Uterus (tissue), 4 donors: Measurements from ENCODE around the gene VWA8. TPM values are rescaled to one million over a fixed set of nuclear protein-coding genes. Genes with fewer than 3 reads are reported as not detected.

Experiments used
- DNase-seq, 2 donors: peaks; one replicate each; pipeline ENCODE4 v3.0.0-alpha.2; 2019 to 2020
- H3K27ac ChIP-seq, 2 donors: fragments of 200-600 bp; sonication (generic); 1 replicate in 1 of 2; 2 replicates in 1 of 2; pipeline ENCODE4 v1.5.1; 2016 to 2018
- H3K27me3 ChIP-seq, 2 donors: fragments of 200-600 bp; sonication (generic); one replicate each; pipeline ENCODE4 v1.5.1; 2018 to 2019; ENCODE audit warnings: control low read depth in 1 of 2
- H3K36me3 ChIP-seq, 2 donors: fragments of 200-600 bp; sonication (generic); one replicate each; pipeline ENCODE4 v1.5.1; 2019; ENCODE audit warnings: control low read depth in 1 of 2
- H3K4me1 ChIP-seq, 2 donors: fragments of 200-600 bp; sonication (generic); one replicate each; pipeline ENCODE4 v1.5.1; 2018 to 2019; ENCODE audit warnings: control low read depth in 1 of 2
- H3K4me3 ChIP-seq, 2 donors: fragments of 200-600 bp; sonication (generic); 1 replicate in 1 of 2; 2 replicates in 1 of 2; pipeline ENCODE4 v1.5.1; 2018 to 2019; ENCODE audit warnings: mild to moderate bottlenecking in 1 of 2
- H3K9me3 ChIP-seq, 2 donors: fragments of 200-600 bp; sonication (generic); one replicate each; pipeline ENCODE4 v1.5.1; 2019; ENCODE audit warnings: control low read depth in 1 of 2
- CTCF ChIP-seq, 4 experiments: fragments of 200-600 bp in 2 of 4; fragments of 450-650 bp in 2 of 4; sonication (generic) in 2 of 4; IDR thresholded peaks; one replicate each; pipeline ENCODE4 v1.5.1; 2016 to 2019; ENCODE audit warnings: antibody characterized with exemption in 4 of 4, mild to moderate bottlenecking in 2 of 4, moderate library complexity in 1 of 4
- POLR2A ChIP-seq, 2 donors: fragments of 450-650 bp; IDR thresholded peaks; one replicate each; pipeline ENCODE4 v1.6.1; 2016; ENCODE audit warnings: antibody characterized with exemption in 2 of 2, mild to moderate bottlenecking in 1 of 2, moderate library complexity in 1 of 2
- intact Hi-C: fragments of 100-400 bp; cut with DNase I; formaldehyde crosslinking; loops from one replicate; pipeline ENCODE4 v1.15.1; 2023; ENCODE audit warnings: low total_unique reads
- total RNA-seq, 4 donors: library from RNA; depleted of rRNA in 3 of 4; stranded (reverse); fragments of >200 nt in 3 of 4; gene quantifications; one replicate each; pipeline versions ENCODE4 v1.1.0 to v1.2.4, GENCODE V29; 2014 to 2023
- donor health status: DM: yes; HTN: yes; CAD: no.

VWA8 gene
- total RNA-seq, 4 donors from 2014 or later = 25.6 to 59.7 (median 37.5) TPM

DNA sequence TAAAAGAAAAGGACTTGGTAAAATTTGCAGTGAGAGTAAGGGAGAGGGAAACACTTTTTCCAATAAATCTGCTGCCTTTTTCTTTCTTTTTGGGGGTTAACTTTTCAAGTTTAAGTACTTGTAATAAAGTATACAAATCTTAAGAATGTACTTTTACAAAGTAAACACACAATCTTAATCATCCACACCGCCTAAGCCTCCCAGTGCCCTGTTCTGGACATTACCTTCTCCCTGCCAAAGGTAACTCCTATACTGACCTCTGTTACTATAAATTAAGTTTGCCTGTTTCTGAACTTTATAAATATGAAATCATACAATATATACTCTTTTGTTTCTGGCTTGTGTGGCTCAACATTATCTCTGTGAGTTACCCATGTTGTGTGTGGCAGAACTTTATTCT lies 365.6 kb downstream of the VWA8 start:
- no peaks in the 10 kb centered on the region for H3K9me3 ChIP-seq
- H3K4me3 ChIP-seq = no peak overlapping the region
- H3K4me1 ChIP-seq = no peaks in the 10 kb centered on the region
- H3K36me3 ChIP-seq = no peaks in the 10 kb centered on the region
- no peak overlapping the region for H3K27ac ChIP-seq
- intact Hi-C loops = no loop called here
- no peak for DNase-seq
- no peaks in the 10 kb centered on the region for H3K27me3 ChIP-seq
- TF ChIP-seq POLR2A (IDR thresholded peaks at IDR 0.05) (no peak), CTCF (IDR thresholded peaks at IDR 0.05) (no peak)

- intact Hi-C loops = no loop called here
- H3K4me1 ChIP-seq = no peaks in the 10 kb centered on the region
These were observed 370.3 kb downstream of the VWA8 start for GRCh38 chr13:41590643-41591042.

DNA sequence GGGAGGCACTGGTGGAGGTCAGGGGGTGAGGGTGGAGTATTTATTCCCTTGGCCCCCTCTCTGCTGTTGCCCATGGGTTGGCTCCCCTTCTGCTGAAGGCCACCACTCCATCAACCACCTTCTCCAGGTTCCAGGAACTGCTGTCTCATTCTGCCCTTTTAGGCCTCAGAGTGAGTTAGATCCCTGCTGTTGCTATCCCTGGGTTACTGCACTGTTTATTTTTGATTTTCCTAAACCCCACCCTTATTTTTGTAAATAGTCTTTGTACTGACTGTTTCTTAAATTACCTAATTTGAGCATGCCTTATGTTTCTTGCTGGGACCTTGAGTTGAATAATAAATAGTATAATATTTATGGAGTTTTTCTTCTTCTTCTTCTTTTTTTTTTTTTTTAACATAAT lies 370.8 kb downstream of the VWA8 start:
- intact Hi-C loops = no loop called here
- DNase-seq = no peak
- no peaks in the 10 kb centered on the region for H3K9me3 ChIP-seq
- no peak overlapping the region for H3K4me3 ChIP-seq
- no peaks in the 10 kb centered on the region for H3K4me1 ChIP-seq
- H3K36me3 ChIP-seq = no peaks in the 10 kb centered on the region
- H3K27me3 ChIP-seq = no peaks in the 10 kb centered on the region
- no peak overlapping the region for H3K27ac ChIP-seq
- TF ChIP-seq CTCF (IDR thresholded peaks at IDR 0.05) = no peak
- TF ChIP-seq POLR2A (IDR thresholded peaks at IDR 0.05) = no peak

More at GRCh38 chr13:41590643-41591042, 370.3 kb downstream of the VWA8 start:
- no peaks in the 10 kb centered on the region for H3K36me3 ChIP-seq
- no peaks in the 10 kb centered on the region for H3K27me3 ChIP-seq
- DNase-seq = no peak
- TF ChIP-seq CTCF (IDR thresholded peaks at IDR 0.05) (no peak), POLR2A (IDR thresholded peaks at IDR 0.05) (no peak)
- no peak overlapping the region for H3K4me3 ChIP-seq
- no peak overlapping the region for H3K27ac ChIP-seq
- no peaks in the 10 kb centered on the region for H3K9me3 ChIP-seq

DNA sequence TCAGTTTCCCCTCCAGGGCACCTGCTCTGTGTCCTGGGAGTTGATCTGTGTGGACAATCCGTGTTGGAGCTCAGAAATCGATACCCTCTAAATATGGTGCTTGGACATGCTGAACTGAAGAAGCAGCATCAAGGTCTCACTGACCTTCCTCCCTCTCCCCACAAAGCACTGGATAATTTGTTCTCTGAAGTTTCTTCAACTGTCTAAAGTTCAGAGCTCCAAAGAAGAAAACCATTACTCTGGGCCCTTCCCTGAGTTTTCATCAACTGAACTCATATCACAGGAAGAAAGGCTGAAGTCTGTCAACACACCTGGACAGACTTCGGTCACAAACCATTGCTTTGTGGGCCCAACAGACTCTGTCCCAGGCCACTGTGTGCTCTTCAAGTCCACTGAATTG lies 371.5 kb downstream of the VWA8 start:
- TF ChIP-seq POLR2A (IDR thresholded peaks at IDR 0.05) (no peak), CTCF (IDR thresholded peaks at IDR 0.05) (no peak)
- H3K9me3 ChIP-seq = no peaks in the 10 kb centered on the region
- H3K4me1 ChIP-seq = no peaks in the 10 kb centered on the region
- no peak for DNase-seq
- H3K4me3 ChIP-seq = no peak overlapping the region
- H3K36me3 ChIP-seq = no peaks in the 10 kb centered on the region
- H3K27ac ChIP-seq = no peak overlapping the region
- no peaks in the 10 kb centered on the region for H3K27me3 ChIP-seq
- intact Hi-C loops = no loop called here

- H3K9me3 ChIP-seq = no peaks in the 10 kb centered on the region
These were observed 372.0 kb downstream of the VWA8 start for GRCh38 chr13:41588899-41589298.

More at GRCh38 chr13:41588899-41589298, 372.0 kb downstream of the VWA8 start:
- Histone ChIP-seq H3K4me1 (no peaks in the 10 kb centered on the region), H3K27ac (no peak overlapping the region), H3K36me3 (no peaks in the 10 kb centered on the region), H3K27me3 (no peaks in the 10 kb centered on the region), H3K4me3 (no peak overlapping the region)
- TF ChIP-seq POLR2A (IDR thresholded peaks at IDR 0.05) = no peak
- TF ChIP-seq CTCF (IDR thresholded peaks at IDR 0.05) = no peak
- DNase-seq = no peak
- intact Hi-C loops = no loop called here
